GM18505 (cell line): ENCODE results near the gene EFNA1.

Experiments
- ATAC-seq: cut with Tn5 transposase; IDR thresholded peaks from one replicate; pipeline ENCODE4 v1.9.1; 2021; ENCODE audit not compliant: unreplicated experiment
- POLR2A ChIP-seq: IDR thresholded peaks from 4 replicates; pipeline ENCODE4 v1.6.1; 2011; ENCODE audit warnings: borderline replicate concordance; ENCODE audit not compliant: insufficient read depth, insufficient read length; ENCODE audit errors: extremely low read depth

The EFNA1 gene

GRCh38 chr1:155084722-155085503 lies 42.8 kb upstream of the EFNA1 start:
- ATAC-seq: peak; percentile 56
- peak; percentile 42 for TF ChIP-seq POLR2A

GRCh38 chr1:155085504-155086127 lies 42.1 kb upstream of the EFNA1 start:
- no peak for ATAC-seq
- no peak for TF ChIP-seq POLR2A

GRCh38 chr1:155086128-155086741 lies 41.4 kb upstream of the EFNA1 start:
- ATAC-seq: no peak

GRCh38 chr1:155086856-155087535 lies 40.7 kb upstream of the EFNA1 start:
- TF ChIP-seq POLR2A: no peak
- no peak for ATAC-seq

More at GRCh38 chr1:155086128-155086741, 41.4 kb upstream of the EFNA1 start:
- TF ChIP-seq POLR2A: no peak

- TF ChIP-seq POLR2A: no peak
- ATAC-seq: no peak
These were observed 36.3 kb upstream of the EFNA1 start for GRCh38 chr1:155091071-155092051.

GRCh38 chr1:155092131-155092530 lies 35.5 kb upstream of the EFNA1 start:
- TF ChIP-seq POLR2A: no peak
- ATAC-seq: no peak

- no peak for TF ChIP-seq POLR2A
These were observed 35.0 kb upstream of the EFNA1 start for GRCh38 chr1:155092641-155093040.

GRCh38 chr1:155093911-155094621 lies 33.6 kb upstream of the EFNA1 start:
- no peak for ATAC-seq
- TF ChIP-seq POLR2A: no peak

More at GRCh38 chr1:155092641-155093040, 35.0 kb upstream of the EFNA1 start:
- no peak for ATAC-seq

GRCh38 chr1:155094622-155094948 lies 33.1 kb upstream of the EFNA1 start:
- no peak for ATAC-seq
- no peak for TF ChIP-seq POLR2A

GRCh38 chr1:155099331-155099730 lies 28.3 kb upstream of the EFNA1 start:
- no peak for TF ChIP-seq POLR2A
- no peak for ATAC-seq

GRCh38 chr1:155103325-155103724 lies 24.4 kb upstream of the EFNA1 start:
- TF ChIP-seq POLR2A: no peak
- no peak for ATAC-seq
